HG02763 (cell line): ENCODE data around the gene FBXL15.
"Not testable (repeated sequence)": the region's sequence is repeated elsewhere in the genome, so short reads cannot be mapped to it uniquely, and the experiment has no call there.

ENCODE experiments used
- ATAC-seq: cut with Tn5 transposase; IDR thresholded peaks from one replicate; pipeline ENCODE4 v1.9.1; 2021; ENCODE audit warnings: mild to moderate bottlenecking, moderate library complexity; ENCODE audit not compliant: unreplicated experiment

The FBXL15 gene

DNA sequence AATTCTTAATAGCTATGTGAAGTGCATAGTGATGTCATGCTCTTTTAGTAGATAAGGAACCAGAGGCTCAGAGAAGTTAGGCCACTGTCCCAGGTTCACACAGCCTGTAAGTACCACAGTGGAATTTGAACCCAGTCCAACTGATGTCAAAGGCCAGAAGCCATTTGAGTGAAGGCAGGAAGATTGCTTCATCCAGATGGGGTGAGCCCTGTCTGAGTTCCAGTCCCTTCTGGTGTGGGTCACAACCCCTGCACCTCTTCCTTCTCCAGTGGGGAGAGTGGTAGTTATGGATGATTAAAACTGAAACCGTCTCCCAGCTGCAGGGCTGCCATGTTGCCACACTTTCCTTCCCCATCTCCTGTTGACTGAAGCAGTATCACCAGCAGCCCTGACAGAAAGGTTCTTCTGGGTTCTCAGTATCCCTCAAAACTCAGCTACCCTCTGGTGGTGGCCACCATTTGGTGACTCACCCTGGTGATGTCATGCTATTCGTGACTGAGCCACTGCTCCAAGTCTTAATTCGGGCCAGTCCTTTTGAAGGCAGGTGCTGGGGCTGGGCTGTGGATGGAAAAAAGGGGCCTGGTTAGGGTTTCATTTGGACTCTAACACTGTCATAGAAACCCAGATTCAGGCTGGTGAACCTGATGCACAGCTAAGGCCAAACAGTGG is 32.2 kb downstream of the FBXL15 start:
- ATAC-seq, result no peak

DNA sequence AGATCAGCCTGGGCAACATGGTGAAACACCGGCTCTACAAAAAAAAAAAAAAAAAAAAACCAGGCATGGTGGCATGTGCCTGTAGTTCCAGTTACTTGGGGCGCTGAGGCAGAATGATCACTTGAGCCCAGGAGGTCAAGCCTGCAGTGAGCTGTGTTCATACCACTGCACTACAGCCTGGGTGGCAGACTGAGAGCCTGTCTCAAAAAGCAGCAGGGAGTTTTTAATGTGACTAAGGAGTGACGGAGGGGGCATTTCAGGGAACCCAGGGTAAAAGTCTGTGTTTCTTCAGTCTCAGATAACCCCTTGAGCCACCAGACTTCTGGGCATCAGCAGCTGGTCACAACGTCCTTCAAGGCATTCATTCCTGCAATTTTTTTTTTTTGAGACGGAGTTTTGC is 32.9 kb downstream of the FBXL15 start:
- no peak for ATAC-seq

DNA sequence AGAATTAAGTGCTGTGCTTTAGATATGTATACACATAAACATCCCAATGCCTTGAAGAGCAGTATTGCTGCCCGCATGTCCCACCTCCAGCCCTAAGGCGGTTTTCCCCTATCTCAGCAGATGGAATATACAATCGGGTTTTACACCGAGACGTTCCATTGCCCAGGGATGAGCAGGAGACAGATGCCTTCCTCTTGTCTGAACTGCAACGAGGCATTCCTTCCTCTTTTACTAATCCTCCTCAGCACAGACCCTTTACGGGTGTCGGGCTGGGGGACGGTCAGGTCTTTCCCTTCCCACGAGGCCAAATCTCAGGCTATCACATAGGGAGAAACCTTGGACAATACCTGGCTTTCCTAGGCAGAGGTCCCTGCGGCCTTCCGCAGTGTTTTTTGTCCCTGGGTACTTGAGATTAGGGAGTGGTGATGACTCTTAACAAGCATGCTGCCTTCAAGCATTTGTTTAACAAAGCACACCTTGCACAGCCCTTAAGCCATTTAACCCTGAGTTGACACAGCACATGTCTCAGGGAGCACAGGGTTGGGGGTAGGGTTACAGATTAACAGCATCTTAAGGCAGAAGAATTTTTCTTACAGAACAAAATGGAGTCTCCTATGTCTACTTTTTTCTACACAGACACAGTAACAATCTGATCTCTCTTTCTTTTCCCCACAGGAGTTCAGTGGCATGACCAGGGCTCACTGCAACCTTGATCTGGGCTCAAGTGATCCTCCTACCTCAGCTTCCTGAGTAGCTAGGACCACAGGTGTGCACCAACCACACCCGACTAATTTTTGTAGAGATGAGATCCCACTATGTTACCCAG is 34.2 kb downstream of the FBXL15 start:
- not testable (repeated sequence) for ATAC-seq

DNA sequence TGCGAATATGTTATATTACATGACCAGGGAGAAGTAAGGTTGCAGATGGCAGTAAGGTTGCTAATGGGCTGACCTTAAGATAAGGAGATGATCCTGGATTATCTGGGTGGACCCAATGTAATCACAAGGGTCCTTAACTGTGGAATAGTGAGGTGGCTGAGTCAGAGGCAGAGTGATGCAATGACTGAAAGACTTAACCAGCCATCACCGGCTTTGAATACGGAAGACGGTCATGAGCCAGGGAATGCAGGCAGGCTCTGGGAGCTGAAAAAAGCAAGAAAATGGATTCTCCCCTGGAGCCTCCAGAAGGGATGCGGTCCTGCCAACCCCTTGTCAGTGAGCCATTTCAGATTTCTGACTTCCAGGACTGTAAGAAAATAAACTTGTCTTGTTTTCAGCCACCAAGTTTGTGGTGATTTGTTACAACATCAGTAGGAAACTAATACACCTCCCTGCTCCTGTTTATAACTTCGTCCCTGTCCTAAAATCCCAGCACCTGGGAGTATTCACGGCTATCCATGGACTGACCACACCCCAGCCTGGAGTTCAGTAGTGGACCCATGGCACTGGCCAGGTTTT is 35.3 kb downstream of the FBXL15 start:
- no peak for ATAC-seq

DNA sequence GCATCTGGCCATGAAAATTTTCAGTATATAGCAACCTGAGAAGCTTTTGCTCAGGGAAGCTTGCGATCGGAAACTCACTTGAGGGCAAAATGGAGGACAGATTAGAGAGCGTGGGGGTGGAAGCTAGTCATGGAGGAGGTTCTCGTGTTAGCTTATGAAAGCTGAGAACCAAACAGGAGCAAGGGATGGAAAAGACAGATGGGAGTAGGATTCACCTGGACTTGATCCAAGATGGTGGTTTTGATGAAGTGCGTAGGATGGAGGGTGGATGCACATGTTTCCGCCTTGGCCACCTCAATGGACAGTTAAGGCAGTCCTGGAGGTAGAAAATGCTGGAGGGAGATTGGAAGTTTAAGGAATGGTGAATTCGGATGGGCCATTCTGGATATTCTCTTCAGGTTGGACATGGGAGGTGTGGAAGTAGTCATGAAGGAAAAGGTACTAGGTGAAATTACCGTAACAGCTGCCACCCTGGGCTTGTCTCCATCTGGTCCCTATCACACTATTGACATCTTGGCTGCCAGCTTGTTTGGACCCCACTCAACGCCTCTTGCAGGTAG is 37.0 kb downstream of the FBXL15 start:
- no peak for ATAC-seq

DNA sequence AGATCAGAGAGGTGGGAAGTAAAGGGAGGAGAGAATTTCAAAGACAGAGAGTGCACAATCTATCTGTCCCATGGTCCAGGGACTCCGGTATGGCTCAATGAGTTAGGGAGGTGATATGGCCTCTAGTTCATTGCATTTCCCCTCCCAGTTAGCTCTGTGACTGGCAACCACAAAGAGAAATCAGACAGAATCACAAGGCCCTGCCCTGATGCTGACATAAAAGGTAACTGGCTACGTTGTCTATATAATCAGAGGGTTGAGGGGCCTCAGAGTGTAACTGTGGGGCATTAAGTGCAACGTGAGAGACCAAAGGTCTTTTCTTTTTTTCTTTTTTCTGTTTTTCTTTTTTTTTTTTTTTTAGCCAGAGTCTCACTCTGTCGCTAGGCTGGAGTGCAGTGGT is 38.0 kb downstream of the FBXL15 start:
- no peak for ATAC-seq

DNA sequence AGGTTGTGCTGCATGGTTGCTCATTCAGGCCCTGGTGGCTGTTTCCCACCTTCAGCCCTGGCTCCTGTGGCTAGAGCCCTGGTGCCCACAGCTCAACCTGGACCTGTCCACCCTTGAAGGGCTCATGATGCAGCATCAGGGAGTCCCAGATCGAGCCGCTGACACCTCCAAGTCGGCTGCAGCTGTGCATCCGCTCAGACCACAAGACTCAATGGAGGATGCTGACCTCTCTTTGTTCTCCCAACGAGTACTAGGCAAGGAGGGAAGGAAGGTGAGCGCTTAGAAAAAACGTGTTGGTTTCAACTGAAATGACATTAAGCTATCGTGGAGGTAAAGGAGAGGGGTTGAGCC is 40.2 kb downstream of the FBXL15 start:
- ATAC-seq, result peak; percentile 16

DNA sequence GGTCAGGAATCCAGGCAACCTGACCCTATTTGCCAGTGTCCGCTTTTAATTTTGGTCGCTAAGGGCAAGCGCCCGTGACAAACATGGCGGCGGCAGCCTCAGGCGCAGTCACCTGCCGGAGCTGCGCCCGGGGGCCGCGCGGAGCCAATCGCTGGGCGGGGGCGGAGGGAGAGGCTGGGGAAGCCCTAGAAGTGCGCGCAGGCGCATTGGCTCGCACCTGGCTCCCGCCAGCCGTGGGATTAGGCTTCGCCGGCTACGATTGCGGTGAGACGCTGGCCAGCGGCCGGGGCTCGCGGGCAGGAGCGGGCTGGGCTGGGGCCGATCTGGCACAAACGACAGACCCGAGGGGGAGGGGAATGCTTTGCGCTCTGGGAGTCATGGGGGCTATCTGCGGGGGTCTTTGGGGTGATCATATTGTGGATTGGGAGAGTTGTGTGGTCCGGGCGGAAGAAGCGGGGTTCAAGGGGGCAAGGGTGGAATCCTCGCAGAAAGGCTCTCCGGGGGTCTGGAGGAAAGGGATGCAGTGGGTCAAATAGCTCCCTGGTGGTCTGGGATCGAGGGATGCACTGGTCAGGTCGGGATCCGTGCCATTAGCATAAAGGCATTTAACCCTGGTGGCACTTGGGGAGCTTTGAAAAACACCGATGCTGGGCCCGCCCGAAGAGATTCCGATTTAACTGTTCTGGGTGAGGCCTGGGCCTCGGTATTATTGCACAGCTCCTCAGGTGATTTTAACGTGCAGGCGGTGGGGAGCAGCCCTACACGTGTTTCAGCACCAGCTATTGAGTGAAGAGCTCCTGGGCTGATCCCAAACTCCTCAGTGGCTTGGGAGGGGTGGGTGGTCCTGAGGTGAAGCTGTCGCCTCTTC is 40.8 kb downstream of the FBXL15 start:
- ATAC-seq, result peak; percentile 91

DNA sequence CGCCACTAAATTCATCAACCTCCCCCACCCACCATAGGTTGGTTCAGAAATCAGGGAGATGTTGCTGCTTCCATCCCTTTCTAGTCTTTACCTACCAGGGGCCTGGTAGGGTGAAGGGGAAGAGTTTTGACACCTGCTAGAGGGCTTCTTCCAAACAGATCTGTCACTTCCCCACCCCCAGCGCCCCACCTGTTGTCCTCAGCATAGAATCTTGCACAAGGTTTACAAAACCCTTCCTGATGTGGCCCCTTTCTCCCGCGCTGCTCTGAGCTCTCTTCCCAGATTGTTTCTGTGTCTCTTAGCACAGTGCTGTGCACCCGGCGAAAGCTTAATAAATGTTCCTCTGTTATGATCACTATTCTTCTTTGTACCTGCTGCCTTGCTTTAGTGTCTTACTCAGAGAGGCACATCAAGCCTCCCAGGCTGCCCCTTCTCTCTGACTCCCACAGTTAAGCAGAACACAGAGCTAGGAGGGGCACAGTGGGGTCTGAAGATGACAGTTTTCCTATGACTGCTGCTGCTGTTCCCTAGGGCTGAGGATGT is 41.9 kb downstream of the FBXL15 start:
- ATAC-seq, result no peak

DNA sequence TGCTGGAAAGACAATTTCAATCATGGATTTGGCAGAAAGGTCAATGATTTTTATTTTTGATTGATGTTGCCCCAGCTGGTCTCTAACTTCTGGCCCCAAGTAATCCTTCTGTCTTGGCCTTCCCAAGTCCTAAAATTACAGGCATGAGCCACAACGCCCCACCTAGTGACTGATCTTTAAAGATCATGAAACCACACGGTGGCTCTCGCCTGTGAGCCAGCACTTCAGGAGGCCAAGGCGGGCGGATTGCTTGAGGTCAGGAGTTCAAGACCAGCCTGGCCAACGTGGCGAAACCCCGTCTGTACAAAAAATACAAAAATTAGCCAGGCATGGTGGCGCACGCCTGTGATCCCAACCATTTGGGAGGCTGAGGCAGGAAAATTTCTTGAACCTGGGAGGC is 43.3 kb downstream of the FBXL15 start:
- no peak for ATAC-seq

DNA sequence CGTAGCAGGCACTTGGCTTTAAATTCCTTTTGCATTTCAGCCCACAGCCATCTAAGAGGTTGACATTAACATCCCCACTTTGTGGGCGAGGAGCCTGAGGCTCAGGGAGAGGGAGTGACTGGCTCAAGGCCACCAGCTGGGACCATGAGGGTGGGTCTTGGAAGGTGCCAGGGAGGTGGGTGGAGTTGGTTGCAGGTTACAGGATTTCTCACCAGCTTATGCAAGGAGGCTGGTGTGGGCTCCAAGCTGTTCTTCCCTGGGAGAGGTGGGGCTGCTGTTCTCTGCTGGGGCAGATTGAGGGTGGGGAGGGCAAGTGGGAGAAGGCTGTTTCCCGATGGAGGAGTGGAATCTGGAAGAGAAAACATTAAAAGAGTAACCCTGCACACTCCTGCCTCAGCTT is 44.8 kb downstream of the FBXL15 start:
- no peak for ATAC-seq

DNA sequence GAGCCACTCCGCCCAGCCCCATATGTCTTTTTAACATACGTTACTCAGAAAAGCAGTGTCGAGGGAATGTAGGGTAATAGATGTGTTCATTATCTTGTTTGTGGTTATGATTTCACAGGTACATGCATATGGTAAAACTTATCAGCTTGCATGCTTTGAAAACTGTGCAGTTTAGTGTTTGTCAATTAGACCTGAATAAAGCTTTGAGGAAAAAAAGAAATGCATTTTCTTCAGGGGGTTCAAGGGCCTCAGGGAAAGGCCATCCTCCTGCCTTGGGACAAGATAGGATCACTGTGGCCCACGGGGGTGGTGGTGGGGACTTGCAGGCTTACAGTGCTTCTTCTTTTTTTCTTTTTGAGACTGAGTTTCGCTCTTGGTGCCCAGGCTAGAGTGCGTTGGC is 46.7 kb downstream of the FBXL15 start:
- ATAC-seq, result no peak

DNA sequence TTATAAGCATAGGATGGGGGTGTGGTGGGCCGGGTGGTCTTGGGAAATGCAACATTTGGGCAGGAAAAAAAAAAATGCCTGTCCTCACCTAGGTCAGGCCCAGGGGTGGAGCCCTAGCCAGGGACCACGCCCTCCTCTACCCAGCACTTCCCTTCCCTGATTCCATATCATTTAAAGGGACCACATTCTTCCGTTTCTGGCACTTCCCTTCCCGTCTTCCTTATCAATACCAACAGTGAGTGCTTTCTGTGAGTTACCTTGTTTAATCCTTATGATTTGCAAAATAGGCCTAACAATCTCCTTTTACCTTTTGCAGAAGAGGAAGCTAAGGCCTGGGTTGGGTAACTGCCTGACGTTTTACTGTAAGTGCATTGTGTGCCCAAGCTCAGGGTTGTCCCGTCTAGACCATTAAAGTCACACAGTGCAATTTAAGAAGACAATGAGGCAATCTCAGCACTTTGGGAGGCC is 47.4 kb downstream of the FBXL15 start:
- no peak for ATAC-seq

DNA sequence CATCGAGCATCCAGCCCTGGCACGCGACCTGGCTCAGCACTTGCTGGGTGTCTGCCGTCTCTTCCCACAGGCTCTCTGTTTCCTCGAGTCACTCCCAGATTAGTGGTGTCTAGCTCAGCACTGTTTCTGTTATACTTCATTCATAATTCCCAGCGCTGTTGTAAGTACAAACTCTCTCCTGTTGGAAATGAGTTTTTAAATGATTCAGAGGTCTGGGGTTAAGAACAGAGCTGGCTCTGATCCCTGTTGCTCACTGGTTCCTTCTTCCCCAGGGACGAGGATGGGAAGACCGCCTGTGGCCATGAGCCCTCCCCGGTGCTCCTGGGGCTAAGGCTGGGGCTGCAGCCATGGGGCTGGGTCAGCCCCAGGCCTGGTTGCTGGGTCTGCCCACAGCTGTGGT is 48.0 kb downstream of the FBXL15 start:
- no peak for ATAC-seq

DNA sequence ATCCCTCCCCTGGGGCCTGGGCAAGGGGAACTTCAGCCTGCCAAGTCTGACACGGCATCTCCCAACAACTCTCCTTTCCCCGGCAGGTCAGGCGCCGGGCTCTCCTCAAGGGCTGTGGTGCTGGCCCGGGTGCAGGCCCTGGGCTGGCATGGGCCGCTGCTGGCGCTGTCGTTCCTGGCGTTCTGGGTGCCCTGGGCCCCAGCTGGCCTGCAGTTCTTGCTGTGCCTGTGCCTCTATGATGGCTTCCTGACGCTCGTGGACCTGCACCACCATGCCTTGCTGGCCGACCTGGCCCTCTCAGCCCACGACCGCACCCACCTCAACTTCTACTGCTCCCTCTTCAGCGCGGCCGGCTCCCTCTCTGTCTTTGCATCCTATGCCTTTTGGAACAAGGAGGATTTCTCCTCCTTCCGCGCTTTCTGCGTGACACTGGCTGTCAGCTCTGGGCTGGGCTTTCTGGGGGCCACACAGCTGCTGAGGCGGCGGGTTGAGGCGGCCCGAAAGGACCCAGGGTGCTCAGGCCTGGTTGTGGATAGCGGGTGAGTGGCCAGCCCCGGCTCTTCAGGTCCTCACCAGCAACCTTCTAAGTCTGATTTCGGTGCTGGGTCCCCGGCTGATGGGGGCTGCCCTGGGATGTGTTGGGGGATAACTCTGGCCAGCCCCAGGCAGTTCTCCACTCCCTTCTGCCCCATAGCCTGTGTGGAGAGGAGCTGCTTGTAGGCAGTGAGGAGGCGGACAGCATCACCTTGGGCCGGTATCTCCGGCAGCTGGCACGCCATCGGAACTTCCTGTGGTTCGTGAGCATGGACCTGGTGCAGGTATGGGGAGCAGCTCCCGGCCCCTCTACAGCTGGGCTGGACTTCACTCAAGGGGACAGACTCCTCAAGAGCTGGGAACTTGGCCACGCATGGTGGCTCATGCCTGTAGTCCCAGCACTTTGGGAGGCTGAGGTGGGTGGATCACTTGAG is 50.2 kb downstream of the FBXL15 start:
- no peak for ATAC-seq
